Activated CD8-positive, alpha-beta memory T cell treated with anti-CD3 and anti-CD28 coated beads, Interleukin-2, amount 50 U/mL, for 1 hour (primary cell): ENCODE data around the gene PALD1.
A peak's percentile ranks its signal among the peaks of the same experiment; 100 is the strongest.

Source experiments
- DNase-seq: peaks from one replicate; pipeline ENCODE4 v3.0.0-alpha.2; 2020; ENCODE audit errors: extremely low read depth

The PALD1 gene

GRCh38 chr10:70535001-70535400 lies 56.4 kb downstream of the PALD1 start:
- DNase-seq = no peak

DNA sequence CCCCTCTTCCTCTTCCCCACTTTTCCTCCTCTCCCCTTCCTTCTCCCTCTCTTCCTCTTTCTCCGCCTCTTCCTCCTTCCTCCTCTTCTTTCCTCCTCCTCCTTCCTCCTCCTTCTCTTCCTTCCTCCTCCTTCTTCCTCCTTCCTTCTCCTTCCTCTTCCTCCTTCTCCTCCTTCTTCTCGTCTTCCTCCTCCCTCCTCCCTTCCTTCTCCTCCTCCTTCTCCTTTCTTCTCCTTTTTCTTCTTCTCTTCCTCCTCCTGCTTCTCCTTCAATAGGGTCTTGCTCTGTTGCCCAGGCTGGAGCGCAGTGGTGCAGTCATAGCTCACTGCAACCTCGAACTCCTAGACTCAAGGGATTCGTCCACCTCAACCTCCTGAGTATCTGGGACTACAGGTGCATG lies 56.9 kb downstream of the PALD1 start:
- DNase-seq = no peak

DNA sequence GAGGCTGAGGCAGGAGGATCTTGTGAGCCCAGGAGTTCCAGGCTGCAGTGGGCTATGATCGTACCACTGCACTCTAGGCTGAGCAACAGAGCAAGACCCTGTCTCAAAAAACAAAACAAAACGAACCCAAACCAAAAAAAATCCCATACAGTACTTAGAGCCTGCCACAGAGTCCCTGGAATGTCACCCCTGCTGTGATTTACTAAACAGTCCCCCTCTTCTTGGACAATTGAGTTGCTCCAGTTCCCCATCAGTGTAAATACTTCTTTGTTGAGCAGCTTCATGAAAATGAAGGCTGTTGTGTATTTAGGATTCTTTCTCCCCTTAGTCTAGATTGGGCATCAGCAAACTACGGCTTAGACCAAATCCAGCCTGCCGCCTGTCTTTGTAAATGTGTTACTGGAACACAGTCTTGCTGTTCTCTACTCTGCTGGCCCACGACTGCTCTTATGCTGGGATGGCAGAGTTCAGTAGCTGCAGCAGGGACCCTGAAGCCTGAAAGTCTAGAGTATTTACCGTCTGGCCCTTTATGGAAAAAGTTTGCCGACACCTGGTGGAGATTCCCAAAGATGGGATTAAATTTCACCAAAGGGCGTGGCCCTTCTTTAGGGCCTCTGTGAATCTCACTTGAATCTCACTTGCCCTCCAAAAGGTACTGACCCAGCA lies 57.8 kb downstream of the PALD1 start:
- no peak for DNase-seq

DNA sequence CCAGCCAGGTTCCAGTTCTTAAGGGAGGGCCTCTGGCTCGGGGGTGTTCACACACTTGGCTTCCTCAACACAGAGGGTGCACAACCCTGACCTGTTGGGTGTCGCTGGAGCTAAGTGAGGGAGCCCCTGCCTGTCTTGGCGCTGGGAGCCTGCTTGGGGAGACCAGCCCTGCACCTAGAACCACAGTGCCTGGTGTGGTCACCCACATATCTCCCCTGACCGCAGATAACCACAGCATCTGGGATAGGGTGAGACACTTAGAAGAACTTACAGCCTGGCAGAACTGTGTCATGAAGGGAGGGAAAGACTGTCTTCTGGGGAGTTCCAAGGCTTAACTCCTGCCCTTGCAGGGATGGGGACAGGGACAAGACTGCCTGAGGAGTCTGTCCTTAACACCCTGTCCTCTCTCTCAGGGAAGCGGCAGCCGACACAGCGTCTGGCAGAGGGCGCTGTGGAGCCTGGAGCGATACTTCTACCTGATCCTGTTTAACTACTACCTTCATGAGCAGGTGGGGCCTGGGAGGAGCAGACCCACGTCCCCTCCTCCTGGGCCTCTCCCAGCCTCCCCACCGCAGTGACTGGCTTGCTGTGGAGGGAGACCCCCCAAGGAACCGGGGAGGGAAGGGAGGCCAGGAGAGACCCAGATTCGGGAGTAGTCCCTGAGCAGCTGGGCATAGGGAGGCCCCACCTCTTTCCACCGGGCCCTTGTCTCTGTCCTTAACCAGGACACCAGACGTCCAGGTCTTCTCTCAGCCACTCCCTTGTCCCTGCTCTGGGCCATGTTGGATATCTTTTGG lies 59.0 kb downstream of the PALD1 start:
- DNase-seq = no peak

- no peak for DNase-seq
Observed at GRCh38 chr10:70538195-70538520, 59.6 kb downstream of the PALD1 start.

DNA sequence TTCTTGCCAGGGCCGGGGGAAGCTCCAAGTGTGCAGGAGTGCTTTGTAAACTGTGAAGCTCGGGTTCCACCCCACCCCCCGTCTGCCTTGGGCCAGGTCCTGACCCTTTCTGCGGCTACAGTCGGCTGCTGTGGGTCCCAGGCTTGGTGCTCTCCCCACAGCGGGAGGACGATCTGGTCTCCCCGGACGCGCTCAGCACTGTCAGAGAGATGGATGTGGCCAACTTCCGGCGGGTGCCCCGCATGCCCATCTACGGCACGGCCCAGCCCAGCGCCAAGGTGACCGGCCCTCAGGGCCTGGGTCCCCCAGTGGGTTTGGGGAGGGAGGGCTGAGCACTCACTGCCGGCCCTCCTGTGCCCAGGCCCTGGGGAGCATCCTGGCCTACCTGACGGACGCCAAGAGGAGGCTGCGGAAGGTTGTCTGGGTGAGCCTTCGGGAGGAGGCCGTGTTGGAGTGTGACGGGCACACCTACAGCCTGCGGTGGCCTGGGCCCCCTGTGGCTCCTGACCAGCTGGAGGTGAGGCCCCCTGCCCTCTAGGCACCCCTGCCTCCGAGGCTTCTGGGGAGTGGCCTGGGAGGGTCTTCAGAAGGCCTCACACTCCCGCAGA lies 60.3 kb downstream of the PALD1 start:
- no peak for DNase-seq

DNA sequence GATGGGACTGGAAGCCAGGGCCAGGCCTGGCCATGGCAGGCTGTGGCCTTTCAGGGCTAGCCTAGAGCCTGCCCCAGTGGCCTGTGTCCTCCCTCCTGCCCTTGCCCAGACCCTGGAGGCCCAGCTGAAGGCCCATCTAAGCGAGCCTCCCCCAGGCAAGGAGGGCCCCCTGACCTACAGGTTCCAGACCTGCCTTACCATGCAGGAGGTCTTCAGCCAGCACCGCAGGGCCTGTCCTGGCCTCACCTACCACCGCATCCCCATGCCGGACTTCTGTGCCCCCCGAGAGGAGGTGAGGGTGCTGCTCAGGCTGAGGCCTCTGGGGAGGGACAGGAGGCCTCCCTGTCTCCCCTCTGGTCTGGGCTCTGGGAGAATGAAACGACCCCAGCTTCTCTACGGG lies 60.9 kb downstream of the PALD1 start:
- DNase-seq = no peak

DNA sequence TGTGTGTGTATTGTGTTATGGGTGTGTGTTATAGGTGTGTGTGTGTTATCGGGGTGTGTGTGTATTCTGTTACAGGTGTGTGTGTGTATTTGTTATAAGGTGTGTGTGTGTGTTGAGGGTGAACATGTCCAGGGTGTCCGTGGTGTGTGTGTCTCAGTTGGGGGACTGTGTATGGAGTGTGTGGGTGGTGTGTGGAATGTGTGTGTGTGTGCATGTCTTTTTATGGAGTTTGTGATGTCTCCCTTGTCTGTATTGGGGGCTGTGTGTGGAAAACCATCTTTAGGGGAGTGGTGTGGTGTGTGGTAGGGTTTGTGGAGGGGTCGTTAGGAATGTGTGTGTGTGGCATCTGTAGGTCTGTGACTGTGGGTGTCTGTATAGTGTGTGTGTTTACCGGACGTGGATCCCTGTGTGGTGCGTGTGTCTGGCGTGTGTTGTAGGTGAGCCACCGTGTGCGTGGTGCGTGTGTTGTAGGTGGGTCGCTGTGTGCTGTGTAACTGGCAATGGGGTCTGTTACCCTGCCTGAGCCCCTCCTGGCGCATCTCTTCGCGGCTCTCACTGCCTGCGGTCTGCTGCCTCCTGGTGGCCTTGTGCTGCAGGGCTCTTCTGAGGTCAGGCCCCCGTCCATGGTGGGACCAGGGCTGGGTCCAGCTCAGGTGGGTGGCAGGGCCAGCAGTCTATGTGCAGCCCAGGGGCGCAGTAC lies 61.7 kb downstream of the PALD1 start:
- DNase-seq = no peak

- no peak for DNase-seq
Observed at GRCh38 chr10:70540789-70541360, 62.3 kb downstream of the PALD1 start.

- DNase-seq = no peak
Observed at GRCh38 chr10:70541736-70542564, 63.4 kb downstream of the PALD1 start.

- DNase-seq = no peak
Observed at GRCh38 chr10:70542565-70542938, 64.0 kb downstream of the PALD1 start.

DNA sequence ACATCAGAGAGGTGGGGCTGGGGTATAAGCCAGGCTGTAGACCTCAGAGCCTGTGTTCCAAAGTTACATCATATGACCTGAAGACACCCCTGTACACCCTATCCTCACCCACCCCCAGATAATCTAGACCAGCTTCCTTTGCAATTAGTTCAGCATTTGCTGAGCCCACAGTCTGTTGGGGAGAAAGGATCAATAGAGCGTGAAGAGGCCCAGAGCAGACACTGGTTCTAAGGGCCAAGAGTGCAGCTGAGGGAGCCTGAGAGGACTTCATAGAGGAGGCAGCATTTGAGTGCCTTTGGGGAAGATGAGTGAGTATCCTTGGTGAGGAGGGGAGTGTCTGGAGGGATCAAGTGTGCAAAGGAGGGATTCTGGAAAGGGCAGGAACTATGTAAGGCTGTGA lies 65.3 kb downstream of the PALD1 start:
- DNase-seq = no peak

DNA sequence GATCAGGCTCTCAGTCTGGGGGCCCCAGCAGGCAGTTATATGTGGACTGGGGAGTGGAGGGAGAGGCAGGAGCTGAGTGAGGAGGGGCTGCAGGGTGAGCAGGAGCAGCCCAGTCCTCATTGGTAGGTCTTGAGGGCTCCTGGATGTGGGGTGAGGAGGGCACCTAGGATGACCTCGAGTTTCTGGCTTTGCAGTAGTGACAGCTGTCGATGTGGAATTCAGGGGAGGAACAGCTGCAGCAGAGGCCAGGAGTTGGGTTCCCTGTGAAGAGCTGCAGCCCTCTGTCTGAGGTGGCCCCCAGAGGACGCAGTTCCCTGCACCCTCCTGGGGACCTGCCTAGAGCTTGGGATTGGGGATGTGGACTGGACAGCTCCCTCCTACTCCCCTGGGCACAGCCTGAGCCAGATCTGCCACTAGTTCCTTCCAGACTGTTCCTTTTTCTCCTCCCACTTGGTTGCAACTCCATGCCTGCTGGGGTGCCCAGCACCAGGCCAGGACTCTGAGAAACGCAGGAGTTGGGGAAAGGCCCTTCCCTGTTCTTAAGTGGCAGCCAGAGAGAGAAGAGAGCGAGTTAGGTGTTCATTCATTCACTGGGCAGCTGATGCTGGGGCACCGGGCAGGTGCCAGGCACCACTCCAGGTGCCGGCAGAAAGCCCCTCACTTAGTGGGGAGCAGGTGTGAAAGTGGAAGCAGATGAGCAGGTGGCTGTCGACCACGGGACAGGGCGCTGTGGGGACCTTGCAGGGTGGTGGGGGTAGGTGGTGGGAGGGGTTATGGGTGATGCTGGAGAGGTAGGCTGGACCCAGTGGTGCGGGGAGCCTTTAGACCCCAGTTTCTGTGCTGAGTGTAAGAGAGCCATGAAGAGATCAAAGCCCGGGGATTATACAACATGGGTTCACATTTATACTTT lies 66.1 kb downstream of the PALD1 start:
- DNase-seq = no peak

DNA sequence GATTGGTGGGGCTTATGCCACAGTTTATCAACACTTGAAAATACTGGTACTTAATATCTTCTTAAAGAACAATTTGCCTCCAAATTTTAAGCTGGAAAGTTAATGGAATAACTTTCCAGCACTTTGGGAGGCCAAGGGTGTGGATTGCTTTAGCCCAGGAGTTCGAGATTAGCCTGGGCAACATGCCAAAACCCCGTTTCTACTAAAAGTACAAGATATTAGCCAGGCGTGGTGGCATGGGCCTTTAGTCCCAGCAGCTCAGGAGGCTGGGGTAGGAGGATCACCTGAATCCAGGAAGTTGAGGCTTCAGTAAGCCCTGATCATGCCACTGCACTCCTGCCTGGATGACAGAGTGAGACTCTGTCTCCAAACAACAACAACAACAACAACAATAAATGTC lies 68.0 kb downstream of the PALD1 start:
- no peak for DNase-seq

- DNase-seq = no peak
Observed at GRCh38 chr10:70549351-70549961, 70.9 kb downstream of the PALD1 start.

DNA sequence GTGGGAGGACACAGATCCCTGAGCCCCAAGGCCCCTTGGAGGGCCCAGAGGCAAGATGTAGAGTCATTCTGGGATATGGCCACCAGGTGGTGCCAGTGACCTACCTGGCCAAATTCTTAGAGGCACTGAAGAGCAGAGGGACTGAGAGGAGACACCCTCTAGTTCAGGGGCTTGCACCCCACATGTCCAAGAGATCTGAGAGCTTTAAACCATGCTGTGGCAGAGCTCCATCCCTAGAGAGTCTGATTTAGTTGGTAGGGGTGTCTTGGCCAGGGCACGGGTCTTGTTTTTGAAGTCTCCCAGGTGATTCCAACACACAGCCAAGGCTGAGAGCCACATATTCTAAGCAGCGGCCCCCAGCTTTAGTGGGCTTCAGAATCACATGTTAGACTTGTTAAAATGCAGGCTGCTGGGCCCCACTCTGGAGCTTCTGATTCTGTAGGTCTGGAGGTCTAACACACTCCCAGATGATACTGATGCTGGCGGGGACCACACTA lies 71.4 kb downstream of the PALD1 start:
- peak; percentile 12 for DNase-seq

DNA sequence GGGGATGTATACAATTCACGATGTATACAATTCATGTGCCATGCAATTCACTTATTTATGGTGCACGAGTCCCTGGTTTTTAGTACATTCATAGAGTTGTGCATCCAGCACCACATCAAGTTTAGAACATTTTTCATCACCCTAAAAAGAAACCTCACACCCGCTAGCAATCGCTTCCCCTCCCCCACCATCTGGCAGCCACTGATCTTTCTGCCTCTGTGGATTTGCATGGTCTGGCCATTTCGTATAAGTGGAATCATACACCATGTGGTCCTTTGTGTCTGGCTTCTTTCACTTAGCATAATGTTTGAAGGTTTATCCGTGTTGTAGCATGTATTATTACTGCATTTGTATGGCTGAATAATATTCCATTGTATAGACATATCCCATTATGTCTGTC lies 71.9 kb downstream of the PALD1 start:
- DNase-seq = no peak

- DNase-seq = no peak
Observed at GRCh38 chr10:70551466-70551865, 72.9 kb downstream of the PALD1 start.

GRCh38 chr10:70551971-70552422 lies 73.4 kb downstream of the PALD1 start:
- no peak for DNase-seq

- DNase-seq = no peak
Observed at GRCh38 chr10:70552586-70552985, 74.0 kb downstream of the PALD1 start.
